HepG2 (cell line): ENCODE data around the gene RHOBTB3. TPM values are rescaled to one million over a fixed set of nuclear protein-coding genes. Genes with fewer than 3 reads are reported as not detected.

ENCODE experiments used
- ATAC-seq: fragments of 200-7000 bp; cut with Tn5 transposase; 3 replicates; pipeline ENCODE4 v1.9.1; 2020; ENCODE audit warnings: mild to moderate bottlenecking, moderate library complexity
- BruUV-seq: library from RNA; stranded (reverse); fragments of 400-500 nt; replicated peaks from 2 replicates; lab custom pipeline; 2021; lab: Mats Ljungman, UMichigan
- CTCF ChIA-PET: fragments of 300-600 bp; formaldehyde crosslinking; extraction: SDS; loops from one replicate; lab custom pipeline; 2021; ENCODE audit warnings: low total read pairs, inconsistent platforms, low intra/inter-chr PET ratio; lab: Yijun Ruan, JAX
- POLR2A ChIA-PET: fragments of 350-600 bp; sonication (Branson Sonifier 250); formaldehyde crosslinking; loops from one replicate; lab custom pipeline; 2020; ENCODE audit warnings: antibody characterized with exemption, inconsistent platforms; lab: Yijun Ruan, JAX
- DNase-seq: peaks from one replicate; pipeline ENCODE4 v3.0.0-alpha.2; 2015; ENCODE audit warnings: low spot score
- FAIRE-seq: peaks from 3 replicates; lab custom pipeline; 2011; peaks lifted over from hg19 to GRCh38; lab: Jason Lieb, UNC
- H2AFZ ChIP-seq: one replicate; pipeline ENCODE4 v1.6.1; 2011; ENCODE audit warnings: low read length, inconsistent platforms
- H3K27ac ChIP-seq: fragments of 300-600 bp; 3 replicates; pipeline ENCODE4 v1.8.0; 2011; ENCODE audit warnings: mixed run types, mild to moderate bottlenecking, mixed read lengths, low read length, inconsistent platforms; ENCODE audit not compliant: insufficient read depth; ENCODE audit errors: extremely low read length
- H3K27me3 ChIP-seq, 2 experiments: fragments of 200-600 bp in 1 of 2; 2 replicates in 1 of 2; 3 replicates in 1 of 2; pipeline versions ENCODE4 v1.6.0 to v1.8.0; 2011; ENCODE audit warnings: low read length in 2 of 2, mild to moderate bottlenecking in 2 of 2, moderate library complexity in 2 of 2, inconsistent platforms in 1 of 2; ENCODE audit not compliant: insufficient read depth in 2 of 2, control insufficient read depth in 1 of 2
- H3K36me3 ChIP-seq, 2 experiments: fragments of 200-600 bp in 1 of 2; replicated peaks in 1 of 2; 2 replicates in 1 of 2; 3 replicates in 1 of 2; pipeline versions ENCODE4 v1.5.1 to v1.8.0; 2011; ENCODE audit warnings: low read length in 2 of 2, inconsistent platforms in 1 of 2; ENCODE audit not compliant: insufficient read depth in 2 of 2, control insufficient read depth in 1 of 2
- H3K4me1 ChIP-seq: 2 replicates; pipeline ENCODE4 v1.5.1; 2012; ENCODE audit warnings: low read length, inconsistent platforms; ENCODE audit not compliant: insufficient read depth
- H3K4me2 ChIP-seq: 2 replicates; pipeline ENCODE4 v1.6.0; 2011; ENCODE audit warnings: low read depth, low read length, inconsistent platforms
- H3K4me3 ChIP-seq, 3 experiments: fragments of 200-600 bp in 1 of 3; sonication (generic), shearing (Covaris generic) in 1 of 3; replicated peaks in 1 of 3; 2 replicates each; pipeline ENCODE4 v1.5.1; 2011 to 2016; ENCODE audit warnings: low read length in 3 of 3, inconsistent platforms in 2 of 3, low read depth in 2 of 3, mild to moderate bottlenecking in 2 of 3, control low read depth in 1 of 3, mixed read lengths in 1 of 3; ENCODE audit not compliant: insufficient read depth in 1 of 3
- H3K79me2 ChIP-seq: one replicate; pipeline ENCODE4 v1.6.1; 2011; ENCODE audit warnings: low read length, inconsistent platforms; ENCODE audit not compliant: insufficient read depth
- H3K9ac ChIP-seq: 2 replicates; pipeline ENCODE4 v1.6.0; 2011; ENCODE audit warnings: mild to moderate bottlenecking, low read depth, low read length, inconsistent platforms; ENCODE audit not compliant: insufficient read depth
- H3K9me3 ChIP-seq: 2 replicates; pipeline ENCODE4 v1.5.1; 2012; ENCODE audit warnings: mild to moderate bottlenecking, low read length
- H4K20me1 ChIP-seq: 2 replicates; pipeline ENCODE4 v1.6.0; 2011; ENCODE audit warnings: inconsistent platforms, mild to moderate bottlenecking, low read length, moderate library complexity; ENCODE audit not compliant: insufficient read depth
- GFI1 ChIP-seq: sonication (generic); formaldehyde crosslinking; IDR thresholded peaks from 2 replicates; pipeline ENCODE4 v1.5.0; 2020; ENCODE audit warnings: missing genetic modification reagents, mild to moderate bottlenecking, borderline replicate concordance
- HNF4G ChIP-seq, 2 experiments: sonication (generic) in 1 of 2; formaldehyde crosslinking in 1 of 2; IDR thresholded peaks; 2 replicates each; pipeline versions ENCODE4 v1.4.0 to v1.6.1; 2011 to 2020; ENCODE audit warnings: borderline replicate concordance in 2 of 2, low read depth in 2 of 2, mild to moderate bottlenecking in 2 of 2, low read length in 1 of 2, missing genetic modification reagents in 1 of 2, moderate library complexity in 1 of 2
- NCOA5 ChIP-seq: sonication (generic); formaldehyde crosslinking; IDR thresholded peaks from 2 replicates; pipeline ENCODE4 v1.4.0; 2020; ENCODE audit warnings: missing genetic modification reagents
- SP1 ChIP-seq, 2 experiments: fragments of 450-650 bp in 1 of 2; sonication (generic) in 1 of 2; formaldehyde crosslinking in 1 of 2; IDR thresholded peaks; 2 replicates each; pipeline versions ENCODE4 v1.4.0 to v1.6.1; 2016 to 2020; ENCODE audit warnings: missing genetic modification reagents in 1 of 2
- ZBTB1 ChIP-seq: sonication (generic); formaldehyde crosslinking; IDR thresholded peaks from 2 replicates; pipeline ENCODE4 v1.4.0; 2020; ENCODE audit warnings: missing genetic modification reagents, borderline replicate concordance
- ZFP82 ChIP-seq: sonication (generic); formaldehyde crosslinking; IDR thresholded peaks from 2 replicates; pipeline ENCODE4 v1.5.1; 2020; ENCODE audit warnings: mild to moderate bottlenecking, missing genetic modification reagents, borderline replicate concordance
- ZNF549 ChIP-seq: sonication (generic); formaldehyde crosslinking; IDR thresholded peaks from 2 replicates; pipeline ENCODE4 v1.5.0; 2020; ENCODE audit warnings: missing genetic modification reagents
- ZNF616 ChIP-seq: sonication (generic); formaldehyde crosslinking; IDR thresholded peaks from 2 replicates; pipeline ENCODE4 v1.5.0; 2020; ENCODE audit warnings: low read depth, mild to moderate bottlenecking, missing genetic modification reagents
- ZNF768 ChIP-seq: sonication (generic); formaldehyde crosslinking; IDR thresholded peaks from 2 replicates; pipeline ENCODE4 v1.4.0; 2020; ENCODE audit warnings: missing genetic modification reagents
- WGBS: methylation state at CpG from one replicate; pipeline ENCODE4 v1.1.6; 2017; ENCODE audit warnings: low lambda C conversion rate; 5-methylcytosine and 5-hydroxymethylcytosine counted together
- in situ Hi-C: cut with HindIII; loops from 2 replicates; pipeline ENCODE4 v1.10.0; 2017; ENCODE audit warnings: low pct_unique_long_range_greater_than_20kb; ENCODE audit not compliant: extremely low pct_ligation_motif_present
- intact Hi-C: fragments of 100-400 bp; cut with micrococcal nuclease; formaldehyde crosslinking; loops from one replicate; pipeline ENCODE4 v1.10.0; 2022; ENCODE audit not compliant: unreplicated experiment
- polyA plus RNA-seq, 8 experiments: library from polyadenylated mRNA; depleted of rRNA in 3 of 8; stranded (reverse) in 7 of 8; unstranded in 1 of 8; fragments of >200 nt; fragmentation: Illumina TruSeq in 4 of 8; extraction: Trizol in 4 of 8; gene quantifications; 2 replicates each; pipeline versions ENCODE4 v1.2.1 to v1.2.3, GENCODE V29; 2011 to 2016; ENCODE audit warnings: low read depth in 4 of 8, missing spikeins in 1 of 8, mixed read lengths in 1 of 8; ENCODE audit not compliant: insufficient read depth in 1 of 8
- total RNA-seq, 5 experiments: library from RNA; depleted of rRNA; stranded (reverse); fragments of >200 nt; fragmentation: Illumina TruSeq; extraction: Trizol; gene quantifications; 2 replicates each; pipeline ENCODE4 v1.2.3, GENCODE V29; 2016; ENCODE audit warnings: low read depth in 1 of 5
- TF ChIP-seq, protein P1 (sequence below): sonication (generic); formaldehyde crosslinking; IDR thresholded peaks from 2 replicates; pipeline ENCODE4 v1.5.0; 2020; ENCODE audit warnings: mild to moderate bottlenecking, missing genetic modification reagents
- TF ChIP-seq, protein P2 (sequence below): fragments of 450-650 bp; IDR thresholded peaks from 2 replicates; pipeline ENCODE4 v1.6.1; 2017; ENCODE audit warnings: mild to moderate bottlenecking
- TF ChIP-seq, protein P3 (sequence below): sonication (generic); formaldehyde crosslinking; IDR thresholded peaks from 2 replicates; pipeline ENCODE4 v1.4.0; 2020; ENCODE audit warnings: missing genetic modification reagents
- TF ChIP-seq, protein P4 (sequence below): sonication (generic); formaldehyde crosslinking; IDR thresholded peaks from 2 replicates; pipeline ENCODE4 v1.8.0; 2022; ENCODE audit warnings: mild to moderate bottlenecking, missing genetic modification reagents, borderline replicate concordance

Gene RHOBTB3
- total and polyA plus RNA-seq, 2 of the 13 experiments (the other 11 are each of a cell fraction or from before 2014, with no cell fraction given), result 31.6 to 35.4 TPM

DNA sequence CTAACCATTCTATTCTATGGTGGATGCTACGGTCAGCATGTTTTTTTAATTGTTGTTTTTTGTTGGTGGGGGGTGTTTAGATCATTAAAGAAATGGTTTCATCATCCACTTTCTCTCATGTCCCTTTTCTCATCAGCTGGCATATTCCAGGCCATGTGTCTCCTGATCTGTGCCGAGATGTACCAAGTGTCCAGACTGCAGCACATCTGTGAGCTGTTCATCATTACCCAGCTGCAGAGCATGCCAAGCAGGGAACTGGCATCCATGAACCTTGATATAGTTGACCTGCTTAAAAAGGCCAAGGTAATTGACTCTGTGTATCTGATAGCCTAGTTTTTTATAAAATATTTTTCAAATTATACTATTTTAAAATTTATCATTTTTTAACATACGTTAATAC lies 52.5 kb downstream of the RHOBTB3 start:
- intact Hi-C loops, result no loop called here
- BruUV-seq, result no TSS peak
- in situ Hi-C loops, result no loop called here

More for the DNA sequence above, 52.5 kb downstream of the RHOBTB3 start:
- Histone ChIP-seq H3K4me1 (peaks cover 6% of the 10 kb centered on the region; the same call in 1 of the 2 replicates), H3K27me3 (no peaks in the 10 kb centered on the region), H2AFZ (no peak overlapping the region), H4K20me1 (no peaks in the 10 kb centered on the region), H3K27ac (no peak overlapping the region), H3K9me3 (no peaks in the 10 kb centered on the region), H3K9ac (no peak overlapping the region), H3K4me3 (no peak overlapping the region), H3K79me2 (no peaks in the 10 kb centered on the region), H3K36me3 (peaks cover 1 to 17% of the 10 kb centered on the region in 2 experiments), H3K4me2 (no peak overlapping the region)
- TF ChIP-seq ZNF768, result no peak
- no peak for TF ChIP-seq HNF4G (IDR thresholded peaks at IDR 0.05; ENCODE audit: borderline replicate concordance, low read depth, low read length)
- no peak for TF ChIP-seq HNF4G (CRISPR knock-in tag; IDR thresholded peaks at IDR 0.05; ENCODE audit: borderline replicate concordance, low read depth)
- no peak for TF ChIP-seq ZNF616 (CRISPR knock-in tag)
- TF ChIP-seq, protein P1, sequence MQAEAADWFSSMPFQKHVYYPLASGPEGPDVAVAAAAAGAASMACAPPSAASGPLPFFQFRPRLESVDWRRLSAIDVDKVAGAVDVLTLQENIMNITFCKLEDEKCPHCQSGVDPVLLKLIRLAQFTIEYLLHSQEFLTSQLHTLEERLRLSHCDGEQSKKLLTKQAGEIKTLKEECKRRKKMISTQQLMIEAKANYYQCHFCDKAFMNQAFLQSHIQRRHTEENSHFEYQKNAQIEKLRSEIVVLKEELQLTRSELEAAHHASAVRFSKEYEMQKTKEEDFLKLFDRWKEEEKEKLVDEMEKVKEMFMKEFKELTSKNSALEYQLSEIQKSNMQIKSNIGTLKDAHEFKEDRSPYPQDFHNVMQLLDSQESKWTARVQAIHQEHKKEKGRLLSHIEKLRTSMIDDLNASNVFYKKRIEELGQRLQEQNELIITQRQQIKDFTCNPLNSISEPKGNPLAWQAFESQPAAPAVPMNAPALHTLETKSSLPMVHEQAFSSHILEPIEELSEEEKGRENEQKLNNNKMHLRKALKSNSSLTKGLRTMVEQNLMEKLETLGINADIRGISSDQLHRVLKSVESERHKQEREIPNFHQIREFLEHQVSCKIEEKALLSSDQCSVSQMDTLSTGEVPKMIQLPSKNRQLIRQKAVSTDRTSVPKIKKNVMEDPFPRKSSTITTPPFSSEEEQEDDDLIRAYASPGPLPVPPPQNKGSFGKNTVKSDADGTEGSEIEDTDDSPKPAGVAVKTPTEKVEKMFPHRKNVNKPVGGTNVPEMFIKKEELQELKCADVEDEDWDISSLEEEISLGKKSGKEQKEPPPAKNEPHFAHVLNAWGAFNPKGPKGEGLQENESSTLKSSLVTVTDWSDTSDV (CRISPR knock-in tag), result no peak
- TF ChIP-seq SP1 (IDR thresholded peaks at IDR 0.05), result no peak
- TF ChIP-seq SP1 (CRISPR knock-in tag; IDR thresholded peaks at IDR 0.05), result no peak
- TF ChIP-seq, protein P2, sequence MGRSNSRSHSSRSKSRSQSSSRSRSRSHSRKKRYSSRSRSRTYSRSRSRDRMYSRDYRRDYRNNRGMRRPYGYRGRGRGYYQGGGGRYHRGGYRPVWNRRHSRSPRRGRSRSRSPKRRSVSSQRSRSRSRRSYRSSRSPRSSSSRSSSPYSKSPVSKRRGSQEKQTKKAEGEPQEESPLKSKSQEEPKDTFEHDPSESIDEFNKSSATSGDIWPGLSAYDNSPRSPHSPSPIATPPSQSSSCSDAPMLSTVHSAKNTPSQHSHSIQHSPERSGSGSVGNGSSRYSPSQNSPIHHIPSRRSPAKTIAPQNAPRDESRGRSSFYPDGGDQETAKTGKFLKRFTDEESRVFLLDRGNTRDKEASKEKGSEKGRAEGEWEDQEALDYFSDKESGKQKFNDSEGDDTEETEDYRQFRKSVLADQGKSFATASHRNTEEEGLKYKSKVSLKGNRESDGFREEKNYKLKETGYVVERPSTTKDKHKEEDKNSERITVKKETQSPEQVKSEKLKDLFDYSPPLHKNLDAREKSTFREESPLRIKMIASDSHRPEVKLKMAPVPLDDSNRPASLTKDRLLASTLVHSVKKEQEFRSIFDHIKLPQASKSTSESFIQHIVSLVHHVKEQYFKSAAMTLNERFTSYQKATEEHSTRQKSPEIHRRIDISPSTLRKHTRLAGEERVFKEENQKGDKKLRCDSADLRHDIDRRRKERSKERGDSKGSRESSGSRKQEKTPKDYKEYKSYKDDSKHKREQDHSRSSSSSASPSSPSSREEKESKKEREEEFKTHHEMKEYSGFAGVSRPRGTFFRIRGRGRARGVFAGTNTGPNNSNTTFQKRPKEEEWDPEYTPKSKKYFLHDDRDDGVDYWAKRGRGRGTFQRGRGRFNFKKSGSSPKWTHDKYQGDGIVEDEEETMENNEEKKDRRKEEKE, result no peak
- TF ChIP-seq, protein P3, sequence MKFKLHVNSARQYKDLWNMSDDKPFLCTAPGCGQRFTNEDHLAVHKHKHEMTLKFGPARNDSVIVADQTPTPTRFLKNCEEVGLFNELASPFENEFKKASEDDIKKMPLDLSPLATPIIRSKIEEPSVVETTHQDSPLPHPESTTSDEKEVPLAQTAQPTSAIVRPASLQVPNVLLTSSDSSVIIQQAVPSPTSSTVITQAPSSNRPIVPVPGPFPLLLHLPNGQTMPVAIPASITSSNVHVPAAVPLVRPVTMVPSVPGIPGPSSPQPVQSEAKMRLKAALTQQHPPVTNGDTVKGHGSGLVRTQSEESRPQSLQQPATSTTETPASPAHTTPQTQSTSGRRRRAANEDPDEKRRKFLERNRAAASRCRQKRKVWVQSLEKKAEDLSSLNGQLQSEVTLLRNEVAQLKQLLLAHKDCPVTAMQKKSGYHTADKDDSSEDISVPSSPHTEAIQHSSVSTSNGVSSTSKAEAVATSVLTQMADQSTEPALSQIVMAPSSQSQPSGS, result no peak
- TF ChIP-seq GFI1 (CRISPR knock-in tag), result no peak
- no peak for TF ChIP-seq ZNF549
- TF ChIP-seq ZFP82 (CRISPR knock-in tag), result no peak
- no peak for TF ChIP-seq ZBTB1 (CRISPR knock-in tag)
- no peak for TF ChIP-seq NCOA5 (CRISPR knock-in tag)
- TF ChIP-seq, protein P4, sequence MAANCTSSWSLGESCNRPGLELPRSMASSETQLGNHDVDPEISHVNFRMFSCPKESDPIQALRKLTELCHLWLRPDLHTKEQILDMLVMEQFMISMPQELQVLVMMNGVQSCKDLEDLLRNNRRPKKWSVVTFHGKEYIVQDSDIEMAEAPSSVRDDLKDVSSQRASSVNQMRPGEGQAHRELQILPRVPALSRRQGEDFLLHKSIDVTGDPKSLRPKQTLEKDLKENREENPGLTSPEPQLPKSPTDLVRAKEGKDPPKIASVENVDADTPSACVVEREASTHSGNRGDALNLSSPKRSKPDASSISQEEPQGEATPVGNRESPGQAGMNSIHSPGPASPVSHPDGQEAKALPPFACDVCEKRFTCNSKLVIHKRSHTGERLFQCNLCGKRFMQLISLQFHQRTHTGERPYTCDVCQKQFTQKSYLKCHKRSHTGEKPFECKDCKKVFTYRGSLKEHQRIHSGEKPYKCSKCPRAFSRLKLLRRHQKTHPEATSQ, result no peak
- FAIRE-seq, result no peak
- no peak for DNase-seq
- CTCF ChIA-PET, result no interaction called here
- POLR2A ChIA-PET, result no interaction called here
- no peak for ATAC-seq
- over 99% methylated on average over 3 of the region's 3 CpGs for WGBS
